ENCODE measurements around the gene SLC22A17.

The SLC22A17 gene

GRCh38 chr14:23371865-23372264 lies 19.2 kb upstream of the SLC22A17 start:
- Histone ChIP-seq H3K9ac (no peak overlapping the region), H3K36me3 (no peaks in the 10 kb centered on the region), H3K4me3 (no peak overlapping the region), H3K9me3 (replicated peaks in 1 of 11) (no peaks in the 10 kb centered on the region), H3K27me3 (no peaks in the 10 kb centered on the region; a peak in 1 of 22 replicates), H3K27ac (no peak overlapping the region), H3K4me2 (no peak overlapping the region), H4K20me1 (no peaks in the 10 kb centered on the region), H3K4me1 (peaks cover 9 to 15% (median 12%) of the 10 kb centered on the region in 10 experiments; a peak in 19 of 20 replicates)
- TF ChIP-seq Cebpa-rat (IDR thresholded peaks at IDR 0.05) = no peak

GRCh38 chr14:23370221-23370620 lies 17.5 kb upstream of the SLC22A17 start:
- H3K36me3 ChIP-seq = no peaks in the 10 kb centered on the region
- H3K4me1 ChIP-seq = no peaks in the 10 kb centered on the region
- peaks cover 0 to 9% (median 8%) of the 10 kb centered on the region in 11 experiments; a peak in 18 of 22 replicates for H3K27me3 ChIP-seq
- no peak overlapping the region for H3K9ac ChIP-seq
- no peaks in the 10 kb centered on the region for H4K20me1 ChIP-seq
- no peak overlapping the region for H3K27ac ChIP-seq
- H3K9me3 ChIP-seq (replicated peaks in 1 of 11) = peaks cover 0 to 8% (median 6%) of the 10 kb centered on the region in 11 experiments; a peak in 8 of 22 replicates
- no peak overlapping the region for H3K4me2 ChIP-seq
- TF ChIP-seq Cebpa-rat (IDR thresholded peaks at IDR 0.05) = no peak
- H3K4me3 ChIP-seq = no peak overlapping the region

GRCh38 chr14:23366426-23366921 lies 13.8 kb upstream of the SLC22A17 start:
- peaks cover 0 to 12% (median 7%) of the 10 kb centered on the region in 11 experiments; a peak in 8 of 22 replicates for H3K9me3 ChIP-seq (replicated peaks in 1 of 11)
- no peaks in the 10 kb centered on the region for H3K36me3 ChIP-seq
- peaks cover 6 to 27% (median 21%) of the 10 kb centered on the region in 11 experiments; a peak in 20 of 22 replicates for H3K27me3 ChIP-seq
- no peak for TF ChIP-seq Cebpa-rat (IDR thresholded peaks at IDR 0.05)
- no peaks in the 10 kb centered on the region for H4K20me1 ChIP-seq
- no peak overlapping the region for H3K4me2 ChIP-seq
- H3K9ac ChIP-seq = no peak overlapping the region
- peaks cover 0 to 12% (median 0%) of the 10 kb centered on the region in 10 experiments; a peak in 4 of 20 replicates for H3K4me1 ChIP-seq
- H3K4me3 ChIP-seq = no peak overlapping the region
- no peak overlapping the region for H3K27ac ChIP-seq

- Histone ChIP-seq H3K4me1 (peaks cover 0 to 12% (median 0%) of the 10 kb centered on the region in 10 experiments; a peak in 4 of 20 replicates), H3K4me2 (no peak overlapping the region), H3K9me3 (replicated peaks in 1 of 11) (peaks cover 0 to 12% (median 7%) of the 10 kb centered on the region in 11 experiments; a peak in 8 of 22 replicates), H3K4me3 (no peak overlapping the region), H3K27ac (no peak overlapping the region), H3K9ac (no peak overlapping the region), H4K20me1 (no peaks in the 10 kb centered on the region), H3K36me3 (no peaks in the 10 kb centered on the region), H3K27me3 (peaks cover 6 to 27% (median 21%) of the 10 kb centered on the region in 11 experiments; a peak in 20 of 22 replicates)
- TF ChIP-seq Cebpa-rat (IDR thresholded peaks at IDR 0.05) = no peak
Measured at GRCh38 chr14:23365732-23366425, 13.2 kb upstream of the SLC22A17 start.

- Histone ChIP-seq H3K4me2 (no peak within 1 kb of the TSS), H3K9me3 (replicated peaks in 1 of 11) (peaks cover 0 to 12% (median 7%) of the 10 kb centered on the region in 11 experiments; a peak in 8 of 22 replicates), H4K20me1 (no peaks in the 10 kb centered on the region), H3K36me3 (no peaks in the 10 kb centered on the region), H3K9ac (no peak within 1 kb of the TSS), H3K4me3 (no peak within 1 kb of the TSS), H3K4me1 (peaks cover 0 to 12% (median 0%) of the 10 kb centered on the region in 10 experiments; a peak in 4 of 20 replicates), H3K27ac (no peak within 1 kb of the TSS), H3K27me3 (peaks cover 6 to 27% (median 21%) of the 10 kb centered on the region in 11 experiments; a peak in 20 of 22 replicates)
- no peak for TF ChIP-seq Cebpa-rat (IDR thresholded peaks at IDR 0.05)
Measured at GRCh38 chr14:23365036-23365731, 12.5 kb upstream of the SLC22A17 start, which contains the start of gene EFS. Gene EFS (minus strand): TSS chr14:23365172. CDS start chr14:23365025, 147 bp downstream.

- H3K27ac ChIP-seq = no peak overlapping the region
- no peaks in the 10 kb centered on the region for H4K20me1 ChIP-seq
- no peak overlapping the region for H3K4me3 ChIP-seq
- no peak overlapping the region for H3K9ac ChIP-seq
- H3K27me3 ChIP-seq = peaks cover 6 to 27% (median 21%) of the 10 kb centered on the region in 11 experiments; a peak in 20 of 22 replicates
- no peak for TF ChIP-seq Cebpa-rat (IDR thresholded peaks at IDR 0.05)
- H3K9me3 ChIP-seq (replicated peaks in 1 of 11) = peaks cover 0 to 12% (median 7%) of the 10 kb centered on the region in 11 experiments; a peak in 8 of 22 replicates
- no peak overlapping the region for H3K4me2 ChIP-seq
- H3K4me1 ChIP-seq = peaks cover 0 to 12% (median 0%) of the 10 kb centered on the region in 10 experiments; a peak in 4 of 20 replicates
- H3K36me3 ChIP-seq = no peaks in the 10 kb centered on the region
Measured at GRCh38 chr14:23364164-23365035, 11.7 kb upstream of the SLC22A17 start.

GRCh38 chr14:23362200-23362599 lies 9.5 kb upstream of the SLC22A17 start:
- no peaks in the 10 kb centered on the region for H3K36me3 ChIP-seq
- no peak for TF ChIP-seq Cebpa-rat (IDR thresholded peaks at IDR 0.05)
- H3K9me3 ChIP-seq (replicated peaks in 1 of 11) = peaks cover 0 to 12% (median 7%) of the 10 kb centered on the region in 11 experiments; a peak in 8 of 22 replicates
- peaks cover 0 to 12% (median 0%) of the 10 kb centered on the region in 10 experiments; a peak in 4 of 20 replicates for H3K4me1 ChIP-seq
- no peak overlapping the region for H3K9ac ChIP-seq
- H3K27me3 ChIP-seq = peaks cover 6 to 27% (median 21%) of the 10 kb centered on the region in 11 experiments; a peak in 20 of 22 replicates
- H3K27ac ChIP-seq = no peak overlapping the region
- no peak overlapping the region for H3K4me3 ChIP-seq
- no peak overlapping the region for H3K4me2 ChIP-seq
- H4K20me1 ChIP-seq = no peaks in the 10 kb centered on the region

GRCh38 chr14:23361763-23362162 lies 9.1 kb upstream of the SLC22A17 start:
- Histone ChIP-seq H3K4me2 (no peak overlapping the region), H3K9ac (no peak overlapping the region), H3K9me3 (replicated peaks in 1 of 11) (peaks cover 0 to 12% (median 7%) of the 10 kb centered on the region in 11 experiments; a peak in 8 of 22 replicates), H4K20me1 (no peaks in the 10 kb centered on the region), H3K36me3 (no peaks in the 10 kb centered on the region), H3K4me3 (no peak overlapping the region), H3K27ac (no peak overlapping the region), H3K27me3 (peaks cover 6 to 27% (median 21%) of the 10 kb centered on the region in 11 experiments; a peak in 20 of 22 replicates), H3K4me1 (peaks cover 0 to 12% (median 0%) of the 10 kb centered on the region in 10 experiments; a peak in 4 of 20 replicates)
- no peak for TF ChIP-seq Cebpa-rat (IDR thresholded peaks at IDR 0.05)
